ENCODE results near the gene BCAS1.

Gene BCAS1

DNA sequence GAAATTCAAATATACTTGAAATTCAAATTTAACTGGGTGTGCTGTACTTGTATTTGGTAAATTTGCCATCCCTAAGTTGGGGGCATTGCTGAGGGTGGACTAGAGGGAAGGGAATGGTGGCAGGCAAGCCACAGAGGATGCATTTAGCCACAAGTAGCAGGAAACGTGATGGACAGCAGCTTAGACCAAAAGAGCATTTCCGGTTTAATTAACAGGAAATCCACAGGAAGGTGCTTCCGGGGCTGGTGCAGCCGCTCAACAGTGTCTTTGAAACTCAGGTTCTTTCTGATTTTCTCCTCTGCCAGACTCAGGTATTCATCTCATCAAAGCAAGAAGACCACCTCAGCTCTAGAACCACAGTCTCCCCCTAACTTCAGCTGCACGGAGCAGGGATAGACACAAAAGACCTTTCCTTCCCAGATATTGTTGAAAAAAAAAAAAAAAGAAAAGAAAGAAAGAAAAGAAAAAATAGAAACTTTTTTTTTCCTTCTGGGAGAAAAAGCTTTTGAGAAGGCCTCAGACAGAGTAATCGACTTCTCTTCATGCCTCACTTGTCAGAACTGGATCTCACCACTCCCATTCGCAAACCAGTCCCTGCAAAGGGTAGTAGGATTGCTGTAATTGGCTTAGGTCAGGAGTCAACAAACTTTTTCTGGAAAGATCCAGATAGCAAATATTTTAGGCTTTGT is 8.0 kb upstream of the BCAS1 start:
- peak in 1 of 2 donors; percentile 6 for DNase-seq (ENCODE audit: low read depth in 2 of 2)

GRCh38 chr20:54076259-54076658 is 5.9 kb upstream of the BCAS1 start:
- DNase-seq (ENCODE audit: low read depth in 2 of 2): no peak

- no peak for DNase-seq (ENCODE audit: low read depth in 2 of 2)
Measured at GRCh38 chr20:54075322-54075721, 4.9 kb upstream of the BCAS1 start.

DNA sequence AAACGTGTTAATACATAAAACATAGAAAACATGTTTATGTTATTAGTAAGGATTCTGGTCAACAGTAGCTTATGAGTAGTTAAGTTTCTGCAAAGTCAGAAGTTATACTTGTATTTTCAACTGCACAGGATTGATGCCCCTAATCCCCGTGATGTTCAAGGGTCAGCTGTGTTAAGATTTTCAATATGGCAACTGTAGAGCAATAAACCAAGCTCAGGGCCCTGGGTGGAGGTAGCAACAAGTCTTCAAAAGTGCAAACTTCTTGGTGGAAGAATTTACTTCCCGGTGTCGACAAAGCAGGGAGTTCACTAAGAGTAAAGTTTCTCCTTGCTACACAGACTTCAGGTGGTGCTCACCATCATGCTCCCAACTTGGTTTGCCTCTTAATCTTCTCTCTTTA is 4.1 kb upstream of the BCAS1 start:
- no peak for DNase-seq (ENCODE audit: low read depth in 2 of 2)

DNA sequence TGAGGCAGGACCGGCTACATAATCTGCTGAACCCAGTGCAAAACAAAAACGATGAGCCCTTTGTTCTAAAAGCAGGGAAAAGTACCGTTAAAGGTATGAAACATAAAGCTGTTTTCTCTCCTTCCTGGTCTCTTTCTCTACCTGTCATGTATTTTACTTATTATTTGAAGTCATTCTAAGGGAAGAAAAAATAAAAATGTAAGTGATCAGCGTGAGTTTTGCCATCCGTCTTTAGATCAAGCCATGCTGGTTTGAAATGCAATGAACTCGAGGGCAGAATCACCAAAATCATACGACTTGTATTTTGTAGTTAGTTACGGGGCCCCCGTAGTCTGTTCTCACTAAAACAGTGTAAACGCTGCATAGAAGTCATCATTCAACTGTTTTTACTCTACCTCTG is 2.9 kb upstream of the BCAS1 start:
- no peak for DNase-seq (ENCODE audit: low read depth in 2 of 2)

- DNase-seq (ENCODE audit: low read depth in 2 of 2): no peak
Measured at GRCh38 chr20:54069501-54069971, 858 bp downstream of the BCAS1 start.

DNA sequence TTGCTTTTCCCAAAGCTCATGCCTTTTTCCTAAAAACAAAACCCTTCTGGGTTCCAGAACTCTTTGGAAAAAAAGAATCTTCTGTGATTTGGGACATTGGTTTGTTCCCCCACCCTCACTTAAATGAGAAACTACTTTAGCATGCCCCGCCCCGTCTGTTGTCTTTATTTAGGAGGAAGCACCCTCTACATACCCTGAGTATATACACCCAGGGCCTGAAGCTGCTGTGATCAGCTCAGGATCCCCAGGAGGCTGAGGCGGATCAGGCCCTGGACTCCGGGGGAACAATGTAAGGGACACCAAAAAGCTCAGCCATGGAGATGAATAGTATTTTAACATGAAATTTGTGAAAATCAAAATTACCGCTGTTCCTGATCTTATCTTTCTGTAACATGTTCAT is 1.4 kb downstream of the BCAS1 start:
- no peak for DNase-seq (ENCODE audit: low read depth in 2 of 2)

DNA sequence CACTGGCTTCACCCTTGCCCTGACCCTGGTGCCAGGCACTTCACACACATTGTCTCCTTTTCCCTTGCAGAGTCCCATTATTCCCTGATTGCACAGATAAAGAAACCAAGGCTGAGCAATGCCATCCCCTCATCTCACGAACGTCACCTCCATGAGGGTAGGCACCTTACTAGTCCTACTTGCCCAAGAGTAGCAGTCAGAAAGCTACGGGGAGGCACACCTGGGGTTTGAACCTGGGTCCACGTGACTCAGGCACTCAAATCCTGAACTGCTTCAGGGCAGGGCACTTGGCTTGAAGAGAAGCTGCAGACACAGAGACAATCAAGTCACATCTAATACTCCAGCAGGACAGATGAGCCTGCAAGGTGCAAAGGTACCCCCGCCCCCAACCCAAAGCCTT is 1.9 kb downstream of the BCAS1 start:
- no peak for DNase-seq (ENCODE audit: low read depth in 2 of 2)

- DNase-seq (ENCODE audit: low read depth in 2 of 2): no peak
Measured at GRCh38 chr20:54067606-54068174, 2.7 kb downstream of the BCAS1 start.

DNA sequence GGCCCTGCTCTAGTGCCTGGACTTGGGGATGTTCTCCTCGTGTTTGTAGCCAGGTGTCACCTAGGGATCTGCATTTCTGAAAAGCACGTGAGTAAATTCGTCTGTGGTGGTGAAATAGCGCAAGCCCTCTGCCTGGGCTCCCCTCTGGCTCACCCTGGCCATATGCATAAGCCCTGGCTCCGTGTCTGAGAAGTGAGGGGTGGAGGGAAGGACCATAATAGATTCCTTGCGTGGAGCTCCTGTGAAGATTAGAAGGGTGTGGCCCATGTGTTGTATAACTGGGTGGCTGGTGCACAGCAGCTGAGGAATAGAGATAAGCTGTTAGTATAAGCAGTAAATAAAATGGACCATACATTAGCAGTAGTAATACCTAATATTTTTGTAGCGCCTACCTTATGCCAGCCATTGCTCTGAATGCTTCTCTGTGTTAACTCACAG is 4.8 kb downstream of the BCAS1 start:
- DNase-seq (ENCODE audit: low read depth in 2 of 2): no peak

- no peak for DNase-seq (ENCODE audit: low read depth in 2 of 2)
Measured at GRCh38 chr20:54064939-54065338, 5.5 kb downstream of the BCAS1 start.

DNA sequence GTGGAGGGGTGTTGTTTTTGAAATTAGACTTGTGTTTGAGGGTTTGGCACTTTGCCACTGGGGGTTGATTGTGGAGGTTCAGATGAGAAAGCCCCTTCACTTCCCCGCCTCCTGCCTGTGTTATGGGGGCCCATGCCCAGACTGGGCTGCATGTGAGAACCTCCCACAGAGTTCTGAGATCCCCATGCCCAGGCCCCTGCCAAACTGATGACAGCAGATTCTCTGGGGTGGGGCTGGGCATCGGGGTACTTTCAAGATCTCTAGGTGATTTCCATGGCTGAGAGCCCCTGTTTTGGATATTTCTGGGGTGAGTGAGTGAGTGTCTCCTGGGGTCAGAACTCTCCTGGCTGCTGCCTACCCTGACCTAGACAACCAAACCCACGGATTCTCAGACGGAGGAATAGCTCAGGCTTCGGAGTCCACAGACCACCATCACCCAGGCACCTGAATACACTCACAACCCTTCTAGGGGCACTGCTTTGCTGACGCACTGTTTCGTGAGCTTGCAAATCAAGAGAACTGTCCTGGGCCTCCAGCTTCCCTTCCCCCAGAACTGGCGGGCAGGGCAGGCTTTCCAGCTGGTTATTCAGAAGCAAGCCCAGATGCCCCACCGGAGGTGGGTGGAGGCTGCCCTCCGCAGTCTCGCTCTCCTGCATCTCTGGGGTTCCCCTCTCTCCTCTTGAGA is 6.3 kb downstream of the BCAS1 start:
- no peak for DNase-seq (ENCODE audit: low read depth in 2 of 2)

GRCh38 chr20:54063580-54063979 is 6.8 kb downstream of the BCAS1 start:
- no peak for DNase-seq (ENCODE audit: low read depth in 2 of 2)

DNA sequence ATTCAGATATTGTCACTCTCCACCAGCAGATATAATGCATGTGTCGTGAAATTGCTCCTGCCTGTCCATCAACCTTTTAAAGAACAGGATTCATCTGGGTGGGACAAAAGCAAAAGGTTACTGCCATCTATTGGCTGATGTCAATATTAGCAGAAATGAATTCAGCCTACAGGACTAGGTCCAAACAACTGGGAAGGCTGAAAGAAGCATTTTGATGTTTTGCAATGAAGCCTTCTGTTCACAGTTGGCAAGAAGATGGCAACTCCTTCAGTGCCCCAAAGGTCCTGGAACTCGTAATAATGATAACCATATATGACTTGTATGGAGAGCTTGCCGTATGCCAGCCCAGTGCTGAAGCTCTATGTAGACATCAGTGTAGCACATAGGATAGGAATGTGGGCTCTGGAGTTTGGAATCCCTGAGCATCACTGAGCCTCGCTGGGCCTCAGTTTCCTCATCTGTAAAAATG is 7.5 kb downstream of the BCAS1 start:
- DNase-seq (ENCODE audit: low read depth in 2 of 2): no peak

DNA sequence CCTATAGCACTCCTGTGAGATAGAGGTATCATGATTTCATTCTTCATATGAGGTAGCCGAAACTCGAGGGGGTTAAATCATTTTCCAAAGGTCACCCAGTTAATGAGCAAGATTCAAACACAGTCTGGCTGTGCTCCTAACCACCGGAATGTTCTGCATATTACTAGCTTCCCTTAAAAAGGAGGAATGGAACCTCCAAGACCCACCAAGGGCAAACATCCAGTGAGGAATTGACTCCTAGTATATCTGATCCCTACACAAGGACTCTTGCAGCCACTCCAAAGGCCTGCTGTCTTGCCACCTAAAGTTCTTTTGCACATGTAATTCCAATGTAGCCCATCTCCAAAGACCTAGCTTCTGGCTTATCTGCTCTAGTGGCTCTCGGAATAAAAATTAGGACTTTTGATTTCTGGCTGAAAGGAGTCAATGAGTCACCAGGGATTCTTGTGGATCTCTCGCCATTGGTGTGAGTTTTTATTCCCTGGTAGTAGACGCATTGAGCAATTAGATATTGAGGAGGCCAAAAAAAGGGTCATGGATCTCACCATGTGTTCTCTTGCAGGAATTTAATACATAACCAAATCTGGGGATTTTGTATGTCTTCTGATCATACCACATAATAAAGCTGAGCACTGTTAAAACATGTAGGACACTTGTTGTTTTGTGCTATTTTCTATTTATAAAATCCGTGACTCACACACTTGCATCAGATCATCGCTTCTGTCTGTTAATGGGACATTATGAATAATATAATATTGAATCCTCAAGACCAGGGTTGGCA is 9.1 kb downstream of the BCAS1 start:
- no peak for DNase-seq (ENCODE audit: low read depth in 2 of 2)

DNA sequence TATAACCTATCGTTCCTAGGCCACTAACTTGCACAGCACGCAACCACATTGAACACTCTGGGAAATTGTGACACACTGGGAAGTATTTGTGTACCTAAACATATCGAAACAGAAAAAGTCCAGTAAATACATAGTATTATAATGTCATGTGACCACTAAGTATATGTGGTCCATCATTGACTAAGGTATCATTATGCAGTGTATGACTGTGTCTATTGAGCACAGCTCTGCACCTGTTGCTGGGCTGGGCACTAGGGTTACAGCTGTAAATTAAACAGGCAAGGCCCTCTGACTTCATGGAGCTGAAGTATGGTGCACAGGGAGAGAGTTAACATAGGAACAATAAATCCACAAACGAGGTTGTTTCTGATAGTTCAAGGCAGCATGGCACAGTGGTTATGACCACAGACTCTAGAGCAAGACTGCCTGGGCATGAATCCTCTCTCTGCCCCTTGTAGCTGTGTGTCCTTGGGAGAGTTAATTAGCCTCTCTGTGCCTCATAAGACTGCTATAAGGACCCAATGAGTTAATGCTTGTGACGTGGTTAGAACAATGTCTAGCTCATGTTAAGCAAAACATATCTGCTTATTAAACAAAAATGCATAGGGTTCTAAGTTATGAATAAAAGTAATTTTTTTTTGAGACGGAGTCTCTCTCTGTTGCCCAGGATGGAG is 10.6 kb downstream of the BCAS1 start:
- no peak for DNase-seq (ENCODE audit: low read depth in 2 of 2)

DNA sequence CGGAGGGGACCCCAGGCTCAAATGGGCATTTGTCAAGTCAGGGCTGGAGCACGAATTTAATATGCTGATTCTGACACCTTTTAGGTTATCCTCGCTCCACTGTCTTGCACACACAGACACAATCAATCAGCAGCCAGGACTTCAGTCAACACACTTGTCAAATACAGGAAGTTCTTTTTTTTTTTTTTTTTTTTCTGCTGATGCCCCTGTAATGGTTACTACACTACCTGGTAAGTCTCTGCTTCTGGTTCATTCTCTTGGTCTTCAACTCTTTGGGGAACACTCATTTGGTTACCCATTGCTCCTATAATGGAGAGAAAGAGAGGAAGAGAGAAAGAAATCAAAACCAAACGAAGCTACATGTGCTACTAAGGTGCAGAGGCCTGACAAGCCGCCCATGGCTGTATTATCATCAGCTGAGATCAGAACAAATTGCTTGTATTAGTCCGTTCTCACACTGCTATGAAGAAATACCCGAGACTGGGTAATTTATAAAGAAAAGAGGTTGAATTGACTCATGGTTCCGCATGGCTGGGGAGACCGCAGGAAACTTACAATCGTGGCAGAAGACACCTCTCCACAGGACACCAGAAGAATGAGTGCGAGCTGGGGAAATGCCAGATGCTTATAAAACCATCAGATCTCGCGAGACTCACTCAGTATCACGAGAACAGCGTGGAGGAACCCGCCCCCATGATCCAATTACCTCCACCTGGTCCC is 11.8 kb downstream of the BCAS1 start:
- DNase-seq (ENCODE audit: low read depth in 2 of 2): no peak

GRCh38 chr20:54056762-54057639 is 13.4 kb downstream of the BCAS1 start:
- no peak for DNase-seq (ENCODE audit: low read depth in 2 of 2)

GRCh38 chr20:54054516-54054915 is 15.9 kb downstream of the BCAS1 start:
- DNase-seq (ENCODE audit: low read depth in 2 of 2): no peak

- DNase-seq (ENCODE audit: low read depth in 2 of 2): no peak
Measured at GRCh38 chr20:54051068-54051467, 19.3 kb downstream of the BCAS1 start.
